Raji (cell line): ENCODE data around the gene ACRBP.

Source experiments
- POLR2A ChIP-seq: IDR thresholded peaks from 2 replicates; pipeline ENCODE4 v1.6.1; 2011; ENCODE audit warnings: low read depth, low read length, control low read depth; ENCODE audit not compliant: insufficient read depth

The ACRBP gene

DNA sequence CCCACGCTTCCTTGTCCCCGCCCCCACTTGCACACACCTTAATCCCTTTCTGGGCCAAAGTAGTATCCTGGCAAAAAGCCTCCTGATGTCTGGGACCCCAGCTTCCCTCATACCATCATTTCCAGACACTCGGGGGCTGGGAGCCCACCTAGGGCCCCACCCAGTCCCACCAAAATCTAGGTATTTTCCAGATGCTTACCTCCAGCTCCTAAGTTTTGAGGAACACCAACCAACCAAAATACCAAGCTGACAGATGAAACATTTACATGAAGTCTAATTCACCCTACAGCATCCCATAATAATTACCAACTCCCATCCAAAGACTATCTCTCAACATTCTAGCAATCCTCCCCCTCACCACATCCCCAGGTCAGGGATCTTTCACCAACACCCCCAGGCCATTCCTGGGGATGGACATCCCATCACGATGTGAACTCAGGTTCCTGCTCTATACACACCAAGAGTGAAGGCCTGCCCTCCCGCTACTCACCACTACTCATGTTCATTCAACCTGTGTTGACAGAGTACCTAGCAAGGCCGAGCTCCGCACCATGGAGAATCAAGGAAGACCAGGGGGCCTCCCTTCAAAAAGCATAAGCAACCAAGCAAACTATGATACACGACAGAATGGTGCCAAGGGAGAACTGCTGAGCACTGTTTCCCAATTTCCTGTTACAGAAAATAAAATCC is 38.5 kb downstream of the ACRBP start:
- no peak for TF ChIP-seq POLR2A

DNA sequence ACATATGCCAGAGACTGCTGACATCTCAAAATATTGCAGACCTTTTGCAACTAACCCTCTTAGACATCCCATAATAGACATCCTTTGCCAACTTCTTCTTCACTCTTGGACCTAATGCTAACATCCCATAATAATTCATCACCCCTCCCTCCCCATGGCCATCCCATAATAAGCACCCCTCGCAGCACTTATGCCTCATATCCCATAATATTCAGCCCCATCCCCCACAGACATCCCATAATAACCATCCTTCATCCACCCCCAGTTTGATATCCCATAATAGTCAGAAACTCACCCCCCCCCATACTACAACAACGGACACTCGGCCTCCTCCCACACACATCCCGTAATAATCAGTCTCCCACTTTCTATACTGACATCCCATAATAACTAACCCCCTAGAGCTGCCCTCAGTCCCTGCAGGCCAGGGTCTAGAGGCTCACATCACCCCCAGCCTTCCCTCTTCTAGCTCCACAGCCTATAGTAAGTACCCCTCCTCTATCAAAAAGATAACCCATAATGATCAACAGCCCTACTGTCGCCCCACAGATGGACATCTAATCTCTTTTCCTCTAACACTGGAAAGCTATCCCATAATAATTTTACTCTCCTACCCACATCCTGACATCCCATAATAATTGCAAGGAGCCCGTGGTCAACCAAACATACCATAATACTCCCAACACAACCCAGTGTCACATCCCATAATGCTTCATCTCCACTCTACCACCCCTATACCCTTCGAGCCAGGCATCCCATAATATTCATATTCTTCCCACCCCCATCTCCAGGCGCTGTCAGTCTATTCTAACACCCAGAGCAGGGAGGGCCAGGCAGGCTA is 39.3 kb downstream of the ACRBP start:
- no peak for TF ChIP-seq POLR2A

DNA sequence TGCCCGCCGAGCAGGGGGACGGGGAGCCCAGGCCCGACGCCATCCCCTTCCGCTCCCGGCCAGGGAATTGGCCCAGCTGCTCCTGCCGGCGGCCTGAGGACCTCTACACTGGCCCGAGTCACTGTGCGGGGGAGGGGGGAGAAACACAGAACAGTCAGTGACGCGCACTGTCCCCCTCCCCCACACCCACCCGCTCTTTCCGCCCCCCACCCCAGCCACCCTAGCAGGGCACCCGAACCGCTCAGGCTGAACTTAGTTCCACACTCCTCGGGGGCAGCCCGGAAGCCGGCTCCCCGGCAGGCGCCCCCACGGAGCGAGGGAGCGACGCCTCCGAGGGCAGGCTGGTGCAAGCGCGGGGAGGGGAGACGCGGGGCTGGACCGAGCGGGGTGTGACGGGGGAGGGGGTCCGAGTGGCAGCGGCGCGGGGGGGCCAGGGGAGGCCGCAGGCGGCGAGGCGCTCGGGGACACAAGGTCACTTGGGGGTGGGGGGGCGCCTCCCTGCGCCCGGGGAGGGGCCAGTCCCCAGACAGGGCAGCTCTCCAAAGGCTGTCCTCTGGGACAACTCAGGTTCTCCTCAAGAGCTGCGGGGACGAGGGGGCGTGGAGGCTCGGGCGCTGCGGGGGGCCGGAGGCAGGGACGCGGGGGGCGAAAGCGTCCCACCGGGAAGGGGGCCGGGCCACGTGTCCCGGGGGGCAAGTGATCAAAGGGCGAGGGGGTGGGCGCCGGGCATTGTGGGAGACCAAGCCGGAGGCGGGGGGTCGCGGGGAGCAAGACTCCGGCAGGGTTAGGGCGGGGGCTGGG is 40.7 kb downstream of the ACRBP start:
- no peak for TF ChIP-seq POLR2A

GRCh38 chr12:6605421-6606330 is 41.6 kb downstream of the ACRBP start:
- no peak for TF ChIP-seq POLR2A

GRCh38 chr12:6604259-6605029 is 42.8 kb downstream of the ACRBP start:
- no peak for TF ChIP-seq POLR2A

DNA sequence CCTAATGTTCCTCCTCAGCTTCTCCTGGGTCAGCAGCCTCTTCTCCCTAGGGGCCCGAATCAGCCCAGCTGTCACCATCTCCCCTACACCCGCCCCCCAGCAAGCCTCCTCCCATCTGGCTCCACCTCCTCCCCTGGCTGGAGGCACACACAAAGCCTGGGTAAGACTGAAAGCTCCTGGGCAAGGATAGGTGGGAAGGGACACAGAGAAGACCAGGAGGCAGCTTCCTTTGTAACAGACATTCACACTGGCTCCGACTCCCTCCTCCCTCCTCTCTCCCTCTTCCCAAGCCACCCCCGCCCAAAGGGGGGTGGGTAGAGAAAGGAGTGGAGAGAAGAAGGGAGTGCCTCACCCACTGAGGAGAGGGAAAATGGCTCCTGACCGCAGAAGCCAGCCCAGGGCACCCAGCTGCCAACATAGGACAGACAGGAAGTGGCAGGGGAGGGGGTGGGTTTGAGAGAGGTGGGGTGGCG is 44.1 kb downstream of the ACRBP start:
- no peak for TF ChIP-seq POLR2A

- TF ChIP-seq POLR2A = no peak
These were observed 44.7 kb downstream of the ACRBP start for GRCh38 chr12:6602526-6602925.

GRCh38 chr12:6592087-6592486 is 55.1 kb downstream of the ACRBP start:
- TF ChIP-seq POLR2A = no peak
